ENCODE data around the gene SELENOO.

The SELENOO gene

DNA sequence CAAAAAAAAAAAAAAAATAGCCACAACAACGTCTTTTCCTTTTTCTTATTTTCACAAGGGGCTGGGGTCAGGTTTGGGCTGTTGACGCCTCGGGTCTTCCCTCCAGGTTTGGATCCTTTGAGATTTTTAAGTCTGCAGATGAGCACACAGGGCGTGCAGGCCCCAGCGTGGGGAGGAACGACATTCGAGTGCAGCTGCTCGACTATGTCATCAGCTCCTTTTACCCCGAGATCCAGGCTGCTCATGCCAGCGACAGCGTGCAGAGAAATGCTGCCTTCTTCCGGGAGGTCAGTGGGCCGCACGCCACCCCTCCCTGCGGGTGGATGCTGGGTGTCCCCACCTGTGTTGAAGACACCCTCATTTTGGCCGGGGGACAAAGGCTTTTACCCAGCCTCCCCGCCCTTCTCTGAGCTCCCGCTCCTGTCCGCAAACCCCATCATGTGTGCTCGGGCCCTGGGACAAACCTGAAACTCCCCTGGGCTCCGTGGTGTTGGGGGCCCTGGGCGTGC is 7.7 kb downstream of the SELENOO start:
- H3K4me3 Mint-ChIP-seq: no peak overlapping the region
- H3K9me3 Mint-ChIP-seq: no peaks in the 10 kb centered on the region
- H3K4me1 Mint-ChIP-seq: peaks cover 35 to 57% of the 10 kb centered on the region in 2 donors
- H3K27ac Mint-ChIP-seq: no peak overlapping the region
- H3K27me3 Mint-ChIP-seq: no peaks in the 10 kb centered on the region
- H3K36me3 Mint-ChIP-seq: peaks cover 33 to 64% of the 10 kb centered on the region in 2 donors
- ATAC-seq (replicated peaks) (no peak), DNase-seq (no peak)

- no peaks in the 10 kb centered on the region for H3K27me3 Mint-ChIP-seq
- no peak overlapping the region for H3K4me3 Mint-ChIP-seq
- DNase-seq (no peak), ATAC-seq (replicated peaks) (peak; percentile 20 to 35)
- H3K27ac Mint-ChIP-seq: peak overlapping the region; percentile 90
- H3K9me3 Mint-ChIP-seq: no peaks in the 10 kb centered on the region
- peaks cover 33 to 51% of the 10 kb centered on the region in 2 donors for H3K4me1 Mint-ChIP-seq
- H3K36me3 Mint-ChIP-seq: peaks cover 35 to 65% of the 10 kb centered on the region in 2 donors
Observed at GRCh38 chr22:50208939-50209892, 8.4 kb downstream of the SELENOO start.

GRCh38 chr22:50209893-50210292 is 9.1 kb downstream of the SELENOO start:
- Mint-ChIP-seq H3K4me3 (no peak overlapping the region), H3K36me3 (peaks cover 33 to 62% of the 10 kb centered on the region in 2 donors), H3K27me3 (no peaks in the 10 kb centered on the region), H3K9me3 (no peaks in the 10 kb centered on the region), H3K4me1 (peaks cover 32 to 51% of the 10 kb centered on the region in 2 donors), H3K27ac (peak overlapping the region; percentile 90)
- DNase-seq: no peak
- ATAC-seq (replicated peaks): peak; percentile 80

DNA sequence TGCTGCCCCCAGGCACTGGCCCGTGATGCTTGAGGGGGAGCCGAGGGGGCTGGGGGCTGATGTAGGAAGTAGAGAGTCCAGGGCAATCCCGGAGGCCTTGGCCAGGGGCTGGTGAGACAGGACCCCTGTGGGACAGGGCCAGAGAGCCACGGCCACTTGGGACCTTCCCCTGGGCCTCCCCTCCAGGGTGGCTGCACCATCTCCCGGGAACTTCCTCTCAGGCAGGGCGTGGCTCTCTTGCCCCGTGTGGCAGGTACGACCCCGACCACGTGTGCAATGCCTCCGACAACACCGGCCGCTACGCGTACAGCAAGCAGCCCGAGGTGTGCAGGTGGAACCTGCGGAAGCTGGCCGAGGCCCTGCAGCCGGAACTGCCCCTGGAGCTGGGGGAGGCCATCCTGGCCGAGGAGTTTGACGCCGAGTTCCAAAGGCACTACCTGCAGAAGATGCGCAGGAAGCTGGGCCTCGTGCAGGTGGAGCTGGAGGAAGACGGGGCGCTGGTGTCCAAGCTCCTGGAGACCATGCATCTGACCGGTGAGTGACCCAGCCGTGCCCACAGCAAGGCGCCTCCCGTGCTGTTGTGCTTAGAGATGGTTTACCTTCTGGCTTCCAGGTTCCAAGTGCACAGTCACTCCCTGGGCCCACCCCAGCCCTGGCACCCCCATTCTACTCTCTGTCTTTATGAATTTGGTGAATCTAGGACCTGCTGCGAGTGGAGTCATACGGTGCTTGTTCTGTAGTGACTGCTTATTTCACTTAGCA is 9.7 kb downstream of the SELENOO start:
- no peak overlapping the region for H3K4me3 Mint-ChIP-seq
- no peaks in the 10 kb centered on the region for H3K27me3 Mint-ChIP-seq
- peaks cover 32 to 62% of the 10 kb centered on the region in 2 donors for H3K36me3 Mint-ChIP-seq
- no peaks in the 10 kb centered on the region for H3K9me3 Mint-ChIP-seq
- DNase-seq: no peak
- H3K27ac Mint-ChIP-seq: peak overlapping the region; percentile 90
- ATAC-seq (replicated peaks): no peak
- H3K4me1 Mint-ChIP-seq: peaks cover 34 to 51% of the 10 kb centered on the region in 2 donors

DNA sequence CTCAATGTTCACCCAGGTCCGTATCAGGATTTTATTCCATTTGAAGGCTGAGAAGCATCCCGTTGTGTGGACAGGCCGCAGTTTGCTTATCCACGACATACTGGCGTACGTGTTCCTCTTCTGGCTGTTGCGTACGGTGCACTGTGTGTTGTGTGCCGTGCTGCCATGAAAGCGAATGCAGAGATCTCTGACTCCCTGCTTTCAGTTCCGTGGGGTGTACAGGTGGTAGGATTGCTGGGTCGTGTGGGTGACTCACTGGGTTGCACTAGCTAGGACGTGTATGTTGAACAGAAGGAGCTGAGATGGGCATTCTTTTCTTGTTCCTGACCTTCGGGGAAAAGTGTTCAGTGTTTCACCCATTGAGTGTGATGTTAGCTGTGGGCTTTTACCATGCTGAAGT is 10.3 kb downstream of the SELENOO start:
- no peak overlapping the region for H3K4me3 Mint-ChIP-seq
- no peak for DNase-seq
- no peak overlapping the region for H3K27ac Mint-ChIP-seq
- H3K9me3 Mint-ChIP-seq: no peaks in the 10 kb centered on the region
- H3K4me1 Mint-ChIP-seq: peaks cover 33 to 50% of the 10 kb centered on the region in 2 donors
- peaks cover 35 to 65% of the 10 kb centered on the region in 2 donors for H3K36me3 Mint-ChIP-seq
- no peak for ATAC-seq (replicated peaks)
- H3K27me3 Mint-ChIP-seq: no peaks in the 10 kb centered on the region

- Mint-ChIP-seq H3K4me1 (peaks cover 19 to 40% of the 10 kb centered on the region in 2 donors), H3K27me3 (no peaks in the 10 kb centered on the region), H3K27ac (peak overlapping the region; percentile 45), H3K9me3 (no peaks in the 10 kb centered on the region), H3K36me3 (peaks cover 41 to 66% of the 10 kb centered on the region in 2 donors), H3K4me3 (no peak overlapping the region)
- no peak for ATAC-seq (replicated peaks)
- DNase-seq: no peak
Observed at GRCh38 chr22:50213263-50213662, 12.5 kb downstream of the SELENOO start.

- H3K27me3 Mint-ChIP-seq: no peaks in the 10 kb centered on the region
- peaks cover 50 to 72% of the 10 kb centered on the region in 2 donors for H3K36me3 Mint-ChIP-seq
- no peak for ATAC-seq (replicated peaks)
- peak overlapping the region in 1 of 2 donors; percentile 3 for H3K4me3 Mint-ChIP-seq
- DNase-seq: no peak
- H3K9me3 Mint-ChIP-seq: no peaks in the 10 kb centered on the region
- H3K27ac Mint-ChIP-seq: peak overlapping the region; percentile 84
- H3K4me1 Mint-ChIP-seq: peaks cover 14 to 44% of the 10 kb centered on the region in 2 donors
Observed at GRCh38 chr22:50215297-50216054, 14.7 kb downstream of the SELENOO start.

DNA sequence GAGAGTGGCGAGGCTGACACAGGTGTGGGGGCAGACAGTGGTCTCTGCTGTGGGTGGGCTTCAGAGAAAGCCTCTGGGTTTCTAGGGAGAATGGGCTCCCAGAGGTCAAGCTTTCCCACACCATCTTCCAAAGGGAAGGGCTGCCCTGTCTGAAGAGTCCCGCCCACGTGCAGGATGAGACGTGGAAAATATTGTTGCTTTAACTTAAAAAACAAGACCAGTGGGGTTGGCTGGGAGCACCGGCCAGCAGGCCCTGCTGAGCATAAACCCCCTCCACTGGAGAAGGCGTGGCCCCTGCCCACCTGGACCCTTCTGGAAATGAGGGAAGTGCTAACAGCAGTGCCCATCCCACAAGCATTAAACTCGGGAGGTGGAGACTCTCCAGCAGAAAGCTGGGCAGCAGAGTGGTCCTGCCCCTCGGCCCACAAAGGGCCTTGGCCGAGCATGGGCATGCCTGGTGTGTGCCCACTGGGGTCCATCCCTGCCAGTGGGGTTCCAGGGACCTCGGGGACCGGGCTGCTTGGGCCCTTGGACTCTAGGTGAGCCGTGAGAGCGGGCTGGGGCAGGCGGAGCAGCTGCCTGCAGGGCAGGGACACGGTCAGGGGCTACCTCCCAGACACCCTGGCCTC is 15.4 kb downstream of the SELENOO start:
- peaks cover 14 to 44% of the 10 kb centered on the region in 2 donors for H3K4me1 Mint-ChIP-seq
- H3K36me3 Mint-ChIP-seq: peaks cover 53 to 73% of the 10 kb centered on the region in 2 donors
- no peaks in the 10 kb centered on the region for H3K27me3 Mint-ChIP-seq
- H3K27ac Mint-ChIP-seq: peak overlapping the region; percentile 56
- ATAC-seq (replicated peaks) (no peak), DNase-seq (no peak)
- no peaks in the 10 kb centered on the region for H3K9me3 Mint-ChIP-seq
- no peak overlapping the region for H3K4me3 Mint-ChIP-seq

- Mint-ChIP-seq H3K9me3 (no peaks in the 10 kb centered on the region), H3K27ac (peak overlapping the region; percentile 42), H3K27me3 (no peaks in the 10 kb centered on the region), H3K36me3 (peaks cover 56 to 75% of the 10 kb centered on the region in 2 donors), H3K4me3 (no peak overlapping the region), H3K4me1 (peaks cover 14 to 44% of the 10 kb centered on the region in 2 donors)
- DNase-seq (no peak), ATAC-seq (replicated peaks) (no peak)
Observed at GRCh38 chr22:50216684-50217520, 16.1 kb downstream of the SELENOO start.

GRCh38 chr22:50217543-50218152 is 16.8 kb downstream of the SELENOO start:
- ATAC-seq (replicated peaks) (no peak), DNase-seq (no peak)
- Mint-ChIP-seq H3K27me3 (no peaks in the 10 kb centered on the region), H3K9me3 (no peaks in the 10 kb centered on the region), H3K27ac (peak overlapping the region; percentile 42), H3K4me3 (peak overlapping the region in 1 of 2 donors; percentile 28), H3K4me1 (peaks cover 14 to 40% of the 10 kb centered on the region in 2 donors), H3K36me3 (peaks cover 57 to 75% of the 10 kb centered on the region in 2 donors)

DNA sequence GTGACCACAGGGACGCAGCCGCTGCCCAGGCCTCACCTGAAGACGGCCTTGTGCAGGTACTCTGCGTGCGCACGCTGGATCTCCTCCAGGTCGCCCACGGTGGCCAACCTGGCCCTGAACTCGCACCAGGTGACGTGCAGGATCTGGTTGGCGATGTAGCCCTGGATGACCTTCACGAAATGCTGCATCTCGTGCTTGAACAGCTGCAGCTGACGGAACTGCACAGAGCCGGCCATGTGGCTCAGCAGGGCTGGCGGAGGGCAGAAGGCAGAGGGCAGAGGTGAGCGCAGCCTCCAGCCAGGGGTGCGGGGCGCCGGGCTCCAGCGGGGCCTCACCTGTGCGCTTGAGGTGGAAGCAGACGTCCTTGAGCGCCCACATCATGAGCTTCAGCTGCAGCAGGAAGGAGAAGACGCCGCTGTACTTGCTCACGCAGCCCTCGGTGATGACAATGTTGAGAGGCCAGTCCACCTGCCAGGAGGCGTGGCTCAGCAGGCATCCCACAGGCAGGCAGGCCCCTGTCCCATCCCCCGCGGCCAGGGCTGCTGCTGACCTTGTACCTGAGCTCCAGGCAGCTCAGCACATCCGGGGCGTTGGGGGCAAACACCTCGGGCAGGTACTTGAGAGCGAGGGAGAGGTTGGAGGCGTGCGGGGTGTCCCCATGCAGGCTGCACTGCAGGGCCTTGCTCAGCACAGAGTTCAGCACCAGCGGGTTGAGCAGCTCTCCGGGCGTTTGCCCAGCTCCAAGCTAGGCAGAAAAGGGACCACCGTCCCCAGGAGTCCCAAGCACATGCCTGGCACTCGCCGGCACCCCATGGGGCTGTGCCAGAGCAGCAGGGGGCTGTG is 17.6 kb downstream of the SELENOO start:
- Mint-ChIP-seq H3K36me3 (peaks cover 57 to 74% of the 10 kb centered on the region in 2 donors), H3K27me3 (no peaks in the 10 kb centered on the region), H3K27ac (peak overlapping the region; percentile 56), H3K9me3 (no peaks in the 10 kb centered on the region), H3K4me1 (peaks cover 13 to 33% of the 10 kb centered on the region in 2 donors), H3K4me3 (no peak overlapping the region)
- ATAC-seq (replicated peaks): peak; percentile 15 to 26
- DNase-seq: no peak

Data from stimulated activated naive B cell treated with anti-CD40 and anti-IgM and Interleukin-4, amounts not matched to agents 10 μg/mL and 1 μg/mL and 100 μg/mL, for 72 hours (primary cell).